ENCODE data around the gene RUNX2. TPM values are rescaled to one million over a fixed set of nuclear protein-coding genes. Genes with fewer than 3 reads are reported as not detected.
A peak's percentile ranks its signal among the peaks of the same experiment; 100 is the strongest.

Gene RUNX2
- total RNA-seq, 4 donors from 2014 or later: 0.78 to 2.0 (median 0.94) TPM

DNA sequence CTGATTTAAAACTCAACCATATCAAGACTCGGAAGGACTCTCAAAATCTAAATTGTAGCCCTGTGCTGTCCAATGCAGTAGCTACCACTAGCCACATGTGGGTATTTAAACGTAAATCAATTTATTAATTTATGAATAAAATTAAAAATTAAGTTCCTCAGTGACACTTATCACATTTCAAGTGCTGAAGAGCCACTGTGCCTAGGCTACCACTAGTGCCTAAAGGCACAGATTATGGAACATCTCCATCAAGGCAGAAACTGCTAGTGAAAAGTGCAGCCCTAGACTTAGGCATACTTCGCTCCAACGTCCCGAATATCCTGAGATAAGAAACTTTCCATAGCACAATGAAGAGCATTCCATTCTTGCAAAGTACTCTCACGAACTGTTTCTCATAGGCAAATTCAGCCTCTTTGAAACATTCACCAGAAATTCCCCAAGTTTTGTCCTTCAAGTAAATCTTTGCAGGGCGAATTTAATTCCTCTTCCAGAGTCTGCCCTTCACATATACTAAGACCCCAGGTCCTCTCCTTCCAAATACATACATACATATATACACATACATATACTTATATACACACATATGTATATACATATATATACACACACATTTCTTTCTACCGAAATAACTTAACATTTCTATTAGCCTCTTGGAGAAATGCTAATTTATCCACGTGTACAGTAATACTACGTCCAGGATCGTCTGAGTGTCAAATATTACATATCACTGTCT, 48.3 kb downstream of the RUNX2 start:
- intact Hi-C loops (cut with DNase I; ENCODE audit: low total_unique reads): loop anchor here (2.0 kb wide), 1 partner anchor 722 kb away; no protein-coding TSS in a partner anchor
- peak overlapping the region; percentile 97 to 99 (median 98) for H3K27ac ChIP-seq

DNA sequence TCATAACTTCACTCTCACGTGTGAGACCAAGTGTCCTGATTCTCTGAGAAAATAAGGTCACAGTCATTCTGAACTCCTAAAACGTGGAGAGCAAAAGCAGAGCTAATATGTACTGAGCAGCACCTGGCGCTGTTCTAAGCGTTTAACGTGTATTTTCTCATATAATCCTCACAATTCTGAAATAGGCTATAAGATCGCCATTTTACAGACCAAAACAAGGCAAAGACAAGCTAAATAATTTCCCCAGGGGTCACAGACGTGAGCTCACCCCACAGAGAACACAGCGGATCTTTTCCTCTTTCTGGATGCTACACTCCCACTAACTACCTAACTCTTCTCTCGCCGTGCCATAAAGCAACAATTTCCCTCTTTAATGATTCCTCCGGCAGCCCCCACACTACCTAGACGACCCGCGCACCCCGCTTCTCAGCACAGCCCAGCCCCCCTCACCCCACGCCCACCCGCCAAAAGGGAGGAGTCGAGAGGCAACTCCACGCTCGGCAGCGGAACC, 49.0 kb downstream of the RUNX2 start:
- peak overlapping the region; percentile 93 to 95 (median 94) for H3K4me3 ChIP-seq
- intact Hi-C loops (cut with DNase I; ENCODE audit: low total_unique reads): loop anchor here (2.0 kb wide), 1 partner anchor 722 kb away; no protein-coding TSS in a partner anchor
- peak overlapping the region; percentile 97 to 99 (median 98) for H3K27ac ChIP-seq
- DNase-seq (peak in 1 of 2 donors; percentile 45), ATAC-seq (peak; percentile 22 to 45)
- TF ChIP-seq POLR2A (IDR thresholded peaks at IDR 0.05): no peak
- TF ChIP-seq, protein P1, sequence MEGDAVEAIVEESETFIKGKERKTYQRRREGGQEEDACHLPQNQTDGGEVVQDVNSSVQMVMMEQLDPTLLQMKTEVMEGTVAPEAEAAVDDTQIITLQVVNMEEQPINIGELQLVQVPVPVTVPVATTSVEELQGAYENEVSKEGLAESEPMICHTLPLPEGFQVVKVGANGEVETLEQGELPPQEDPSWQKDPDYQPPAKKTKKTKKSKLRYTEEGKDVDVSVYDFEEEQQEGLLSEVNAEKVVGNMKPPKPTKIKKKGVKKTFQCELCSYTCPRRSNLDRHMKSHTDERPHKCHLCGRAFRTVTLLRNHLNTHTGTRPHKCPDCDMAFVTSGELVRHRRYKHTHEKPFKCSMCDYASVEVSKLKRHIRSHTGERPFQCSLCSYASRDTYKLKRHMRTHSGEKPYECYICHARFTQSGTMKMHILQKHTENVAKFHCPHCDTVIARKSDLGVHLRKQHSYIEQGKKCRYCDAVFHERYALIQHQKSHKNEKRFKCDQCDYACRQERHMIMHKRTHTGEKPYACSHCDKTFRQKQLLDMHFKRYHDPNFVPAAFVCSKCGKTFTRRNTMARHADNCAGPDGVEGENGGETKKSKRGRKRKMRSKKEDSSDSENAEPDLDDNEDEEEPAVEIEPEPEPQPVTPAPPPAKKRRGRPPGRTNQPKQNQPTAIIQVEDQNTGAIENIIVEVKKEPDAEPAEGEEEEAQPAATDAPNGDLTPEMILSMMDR (IDR thresholded peaks at IDR 0.05 in 4 of 5, conservative IDR thresholded peaks at IDR 0.05 in 1 of 5): no peak
- H3K9me3 ChIP-seq: no peaks in the 10 kb centered on the region
- in situ Hi-C loops (cut with MboI; ENCODE audit: low sequenced_read_pairs in 4 of 4): no loop called here
- H3K36me3 ChIP-seq: no peaks in the 10 kb centered on the region
- no peaks in the 10 kb centered on the region for H3K27me3 ChIP-seq
- H3K4me1 ChIP-seq: peaks cover 12 to 16% of the 10 kb centered on the region in 2 donors

More for the DNA sequence above, 48.3 kb downstream of the RUNX2 start:
- Histone ChIP-seq H3K36me3 (no peaks in the 10 kb centered on the region), H3K27me3 (no peaks in the 10 kb centered on the region), H3K4me1 (peaks cover 12 to 16% of the 10 kb centered on the region in 2 donors), H3K9me3 (no peaks in the 10 kb centered on the region), H3K4me3 (peak overlapping the region; percentile 93 to 95 (median 94))
- DNase-seq (no peak), ATAC-seq (no peak)
- TF ChIP-seq, protein P1 (IDR thresholded peaks at IDR 0.05 in 4 of 5, conservative IDR thresholded peaks at IDR 0.05 in 1 of 5): no peak
- TF ChIP-seq POLR2A (IDR thresholded peaks at IDR 0.05): no peak
- in situ Hi-C loops (cut with MboI; ENCODE audit: low sequenced_read_pairs in 4 of 4): no loop called here

DNA sequence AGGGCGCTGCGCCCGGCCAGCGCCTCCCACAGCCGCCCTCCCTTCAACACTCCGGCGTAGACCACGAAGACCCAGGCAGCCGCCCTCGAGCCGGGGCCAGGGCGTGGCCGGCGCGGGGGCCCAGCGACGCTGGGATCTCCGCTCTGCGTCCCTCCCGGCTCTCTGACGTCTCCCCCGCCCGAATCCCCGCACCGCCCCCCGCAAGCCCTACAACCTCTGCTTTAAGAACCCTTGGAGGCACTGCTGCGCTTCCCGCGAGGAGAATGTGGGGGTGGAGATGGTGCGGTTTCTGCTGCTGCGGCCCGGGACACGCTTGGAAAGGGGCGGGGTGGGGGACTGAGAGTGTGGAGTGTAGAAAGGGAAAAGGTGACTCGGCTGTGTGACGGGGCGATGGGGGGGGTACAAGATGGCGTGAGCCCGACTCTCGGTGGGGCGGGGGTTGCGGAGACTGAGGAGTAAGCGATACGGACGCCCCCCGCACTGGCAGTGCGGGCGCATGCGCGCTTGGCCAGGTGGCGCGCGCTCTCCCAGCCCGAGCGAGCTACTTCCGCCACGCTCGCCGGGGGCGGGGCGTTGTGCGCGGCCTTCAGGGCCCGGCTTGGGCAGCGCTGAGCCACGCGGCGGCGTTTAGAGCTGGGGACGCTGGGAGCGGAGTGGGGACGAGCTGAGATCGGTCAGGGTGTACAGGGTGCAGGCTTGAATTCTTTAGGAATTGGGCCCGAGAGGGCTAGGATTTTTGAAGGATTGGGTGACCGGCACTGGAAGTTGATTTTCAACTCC, 49.6 kb downstream of the RUNX2 start, which contains the start of gene SUPT3H:
SUPT3H (minus strand) TSS at position 381 of the 780 bp plus-strand sequence.
- DNase-seq: peak; percentile 74 to 86
- ATAC-seq: peak; percentile 85 to 90
- Histone ChIP-seq H3K36me3 (no peaks in the 10 kb centered on the region), H3K27me3 (no peaks in the 10 kb centered on the region), H3K4me1 (peaks cover 12 to 16% of the 10 kb centered on the region in 2 donors), H3K4me3 (peak within 1 kb of the TSS; percentile 93 to 95 (median 94)), H3K27ac (peak within 1 kb of the TSS; percentile 97 to 99 (median 98)), H3K9me3 (no peaks in the 10 kb centered on the region)
- intact Hi-C loops (cut with DNase I; ENCODE audit: low total_unique reads) (loop anchor here (2.0 kb wide), 3 partner anchors 43 to 723 kb away; no protein-coding TSS in a partner anchor), in situ Hi-C loops (cut with MboI; ENCODE audit: low sequenced_read_pairs in 4 of 4) (no loop called here)
- peak; percentile 76 to 79 for TF ChIP-seq POLR2A (IDR thresholded peaks at IDR 0.05)
- TF ChIP-seq, protein P1 (IDR thresholded peaks at IDR 0.05 in 4 of 5, conservative IDR thresholded peaks at IDR 0.05 in 1 of 5): peak in 3 of 5 experiments; percentile 17 to 36 (median 30)

DNA sequence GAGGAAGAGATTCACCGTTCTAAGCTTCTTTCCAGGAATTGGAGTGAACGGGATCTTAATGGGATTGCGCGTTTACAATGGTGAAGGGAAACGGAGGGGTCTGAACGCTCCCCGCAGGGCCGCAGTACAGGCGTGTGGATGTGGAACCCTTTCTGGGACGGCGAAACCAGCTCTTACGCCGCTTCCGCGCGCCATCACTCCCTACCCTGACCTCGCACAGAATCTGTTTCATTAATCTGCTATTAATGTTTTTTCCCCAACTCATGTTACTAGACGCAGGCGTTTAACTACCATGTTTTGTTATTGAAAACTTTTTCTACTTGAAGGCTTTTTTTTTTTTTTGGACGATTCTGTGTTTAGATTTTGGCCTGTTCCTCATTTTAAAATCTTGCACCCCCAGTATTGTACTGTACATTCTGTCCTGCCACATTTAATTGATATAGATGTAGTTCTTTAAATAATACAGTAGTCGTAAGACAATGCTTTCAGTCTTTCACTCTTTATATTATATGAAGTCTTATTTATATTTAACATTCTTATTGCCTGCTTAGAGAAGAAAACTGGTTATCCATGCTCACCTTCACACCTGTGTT, 50.3 kb downstream of the RUNX2 start:
- H3K27me3 ChIP-seq: no peaks in the 10 kb centered on the region
- ATAC-seq: peak; percentile 37 to 49
- TF ChIP-seq, protein P1 (IDR thresholded peaks at IDR 0.05 in 4 of 5, conservative IDR thresholded peaks at IDR 0.05 in 1 of 5): no peak
- no peak for TF ChIP-seq POLR2A (IDR thresholded peaks at IDR 0.05)
- H3K27ac ChIP-seq: peak overlapping the region; percentile 97 to 99 (median 98)
- peak in 1 of 2 donors; percentile 6 for DNase-seq
- intact Hi-C loops (cut with DNase I; ENCODE audit: low total_unique reads): loop anchor here (2.0 kb wide), 2 partner anchors 42 to 336 kb away; no protein-coding TSS in a partner anchor
- in situ Hi-C loops (cut with MboI; ENCODE audit: low sequenced_read_pairs in 4 of 4): no loop called here
- no peaks in the 10 kb centered on the region for H3K9me3 ChIP-seq
- no peaks in the 10 kb centered on the region for H3K36me3 ChIP-seq
- peaks cover 12 to 16% of the 10 kb centered on the region in 2 donors for H3K4me1 ChIP-seq
- peak overlapping the region; percentile 93 to 95 (median 94) for H3K4me3 ChIP-seq

All from gastrocnemius medialis (tissue), 4 donors.